Measurements from ENCODE around the gene TMED8. TPM values are rescaled to one million over a fixed set of nuclear protein-coding genes. Genes with fewer than 3 reads are reported as not detected.

The TMED8 gene
- total RNA-seq, 2 donors from 2014 or later: 20.5 to 27.6 TPM

- DNase-seq: peak; percentile 66
- Mint-ChIP-seq H3K4me3 (no peak overlapping the region), H3K27me3 (ENCODE audit: insufficient read depth) (no peaks in the 10 kb centered on the region), H3K9me3 (no peaks in the 10 kb centered on the region), H3K36me3 (ENCODE audit: low read depth) (peaks cover 37% of the 10 kb centered on the region), H3K27ac (no peak overlapping the region), H3K4me1 (peaks cover 6% of the 10 kb centered on the region)
- 83 to 85% methylated on average over 4 of the region's 4 CpGs for WGBS, 2 experiments (ENCODE audit: insufficient coverage in 1 of 2, insufficient read length in 1 of 2)
- Histone ChIP-seq H3K4me1 (ENCODE audit: control insufficient read depth, insufficient read depth, low read length) (peaks cover 7% of the 10 kb centered on the region), H3K36me3 (ENCODE audit: control insufficient read depth, insufficient read depth, low read length) (peaks cover 53% of the 10 kb centered on the region), H3K9me3 (ENCODE audit: control insufficient read depth, low read length) (no peaks in the 10 kb centered on the region), H3K4me3 (ENCODE audit: low read length) (no peak overlapping the region), H3K27ac (ENCODE audit: low read depth, low read length) (no peak overlapping the region), H3K27me3 (ENCODE audit: control insufficient read depth, insufficient read depth, low read length, poor library complexity, severe bottlenecking) (no peaks in the 10 kb centered on the region), H3K9ac (ENCODE audit: extremely low read depth, low read length, poor library complexity, severe bottlenecking) (peak overlapping the region; percentile 27)
- peak; percentile 75 for TF ChIP-seq CTCF (conservative IDR thresholded peaks at IDR 0.05)
Observed at GRCh38 chr14:77290705-77291104, 86.2 kb downstream of the TMED8 start.

GRCh38 chr14:77286576-77286975 lies 90.3 kb downstream of the TMED8 start:
- Histone ChIP-seq H3K9ac (ENCODE audit: extremely low read depth, low read length, poor library complexity, severe bottlenecking) (no peak overlapping the region), H3K4me3 (ENCODE audit: low read length) (no peak overlapping the region), H3K36me3 (ENCODE audit: control insufficient read depth, insufficient read depth, low read length) (peaks cover 62% of the 10 kb centered on the region), H3K9me3 (ENCODE audit: control insufficient read depth, low read length) (no peaks in the 10 kb centered on the region), H3K27ac (ENCODE audit: low read depth, low read length) (no peak overlapping the region), H3K27me3 (ENCODE audit: control insufficient read depth, insufficient read depth, low read length, poor library complexity, severe bottlenecking) (no peaks in the 10 kb centered on the region), H3K4me1 (ENCODE audit: control insufficient read depth, insufficient read depth, low read length) (peaks cover 7% of the 10 kb centered on the region)
- 90 to 98% methylated on average over 5 of the region's 5 CpGs for WGBS, 2 experiments (ENCODE audit: insufficient coverage in 1 of 2, insufficient read length in 1 of 2)
- DNase-seq: no peak
- Mint-ChIP-seq H3K9me3 (no peaks in the 10 kb centered on the region), H3K4me1 (peaks cover 6% of the 10 kb centered on the region), H3K27ac (no peak overlapping the region), H3K4me3 (no peak overlapping the region), H3K36me3 (ENCODE audit: low read depth) (peaks cover 56% of the 10 kb centered on the region), H3K27me3 (ENCODE audit: insufficient read depth) (no peaks in the 10 kb centered on the region)
- TF ChIP-seq CTCF (conservative IDR thresholded peaks at IDR 0.05): no peak

Other genes starting within 250 kb of the TMED8 start
- gene ZDHHC22, start 235.3 kb downstream of the TMED8 start, total RNA-seq: 1 to 10 TPM in 1 of 2 donors, under 1 TPM in 1; 0.38 to 1.7 TPM
- 1 to 10 TPM; 1.1 to 1.6 TPM for gene TMEM63C, start 195.3 kb downstream of the TMED8 start, total RNA-seq
- not detected for gene NGB, start 105.9 kb downstream of the TMED8 start, total RNA-seq
- 10 to 100 TPM; 58.5 to 70.6 TPM for gene POMT2, start 56.2 kb downstream of the TMED8 start, total RNA-seq
- 10 to 100 TPM; 38.3 to 40.4 TPM for gene GSTZ1, start 56.1 kb downstream of the TMED8 start, total RNA-seq
- 1 to 10 TPM; 4.3 to 5.5 TPM for gene SAMD15, start 285 bp upstream of the TMED8 start, total RNA-seq
- gene NOXRED1, start 46.4 kb upstream of the TMED8 start, total RNA-seq: under 1 TPM; 0.49 to 0.92 TPM
- 10 to 100 TPM; 26.7 to 29.8 TPM for gene VIPAS39, start 80.5 kb upstream of the TMED8 start, total RNA-seq
- gene AHSA1, start 81.0 kb upstream of the TMED8 start, total RNA-seq: 100 to 1,000 TPM; 151 to 178 TPM
- gene ISM2, start 121.7 kb upstream of the TMED8 start, total RNA-seq: 1 to 10 TPM; 1.3 to 1.6 TPM
- gene SPTLC2, start 239.5 kb upstream of the TMED8 start, total RNA-seq: 10 to 100 TPM; 32.6 to 32.7 TPM